EH (cell line): ENCODE measurements around the gene SIPA1L2.
"Not testable (repeated sequence)": the region's sequence is repeated elsewhere in the genome, so short reads cannot be mapped to it uniquely, and the experiment has no call there.

Experiments
- DNase-seq: peaks from one replicate; pipeline ENCODE4 v3.0.0-alpha.2; 2015; ENCODE audit warnings: low read depth

Gene SIPA1L2

GRCh38 chr1:232615306-232615800 is 14.6 kb downstream of the SIPA1L2 start:
- no peak for DNase-seq

GRCh38 chr1:232614811-232615210 is 15.1 kb downstream of the SIPA1L2 start:
- no peak for DNase-seq

GRCh38 chr1:232613752-232614381 is 16.1 kb downstream of the SIPA1L2 start:
- peak; percentile 61 for DNase-seq

GRCh38 chr1:232612836-232613235 is 17.1 kb downstream of the SIPA1L2 start:
- not testable (repeated sequence) for DNase-seq

GRCh38 chr1:232611834-232612233 is 18.1 kb downstream of the SIPA1L2 start:
- DNase-seq: no peak

GRCh38 chr1:232610902-232611745 is 18.8 kb downstream of the SIPA1L2 start:
- not testable (repeated sequence) for DNase-seq

GRCh38 chr1:232610192-232610901 is 19.6 kb downstream of the SIPA1L2 start:
- no peak for DNase-seq

- no peak for DNase-seq
Measured at GRCh38 chr1:232608427-232608826, 21.5 kb downstream of the SIPA1L2 start.

GRCh38 chr1:232602622-232603021 is 27.3 kb downstream of the SIPA1L2 start:
- no peak for DNase-seq

GRCh38 chr1:232600424-232601258 is 29.3 kb downstream of the SIPA1L2 start:
- DNase-seq: peak; percentile 42

GRCh38 chr1:232599178-232600041 is 30.5 kb downstream of the SIPA1L2 start:
- peak; percentile 55 for DNase-seq

- DNase-seq: no peak
Measured at GRCh38 chr1:232598837-232599177, 31.1 kb downstream of the SIPA1L2 start.

- no peak for DNase-seq
Measured at GRCh38 chr1:232598133-232598532, 31.8 kb downstream of the SIPA1L2 start.

- no peak for DNase-seq
Measured at GRCh38 chr1:232597721-232598120, 32.2 kb downstream of the SIPA1L2 start.

- DNase-seq: no peak
Measured at GRCh38 chr1:232596666-232597303, 33.1 kb downstream of the SIPA1L2 start.

GRCh38 chr1:232594768-232595698 is 34.9 kb downstream of the SIPA1L2 start:
- DNase-seq: no peak

GRCh38 chr1:232593717-232594502 is 36.0 kb downstream of the SIPA1L2 start:
- no peak for DNase-seq

- no peak for DNase-seq
Measured at GRCh38 chr1:232591344-232591743, 38.6 kb downstream of the SIPA1L2 start.

GRCh38 chr1:232590744-232591082 is 39.2 kb downstream of the SIPA1L2 start:
- no peak for DNase-seq
